ENCODE results near the gene SLFN5.
A peak's percentile ranks its signal among the peaks of the same experiment; 100 is the strongest.
"Not testable (repeated sequence)": the region's sequence is repeated elsewhere in the genome, so short reads cannot be mapped to it uniquely, and the experiment has no call there.

The SLFN5 gene

DNA sequence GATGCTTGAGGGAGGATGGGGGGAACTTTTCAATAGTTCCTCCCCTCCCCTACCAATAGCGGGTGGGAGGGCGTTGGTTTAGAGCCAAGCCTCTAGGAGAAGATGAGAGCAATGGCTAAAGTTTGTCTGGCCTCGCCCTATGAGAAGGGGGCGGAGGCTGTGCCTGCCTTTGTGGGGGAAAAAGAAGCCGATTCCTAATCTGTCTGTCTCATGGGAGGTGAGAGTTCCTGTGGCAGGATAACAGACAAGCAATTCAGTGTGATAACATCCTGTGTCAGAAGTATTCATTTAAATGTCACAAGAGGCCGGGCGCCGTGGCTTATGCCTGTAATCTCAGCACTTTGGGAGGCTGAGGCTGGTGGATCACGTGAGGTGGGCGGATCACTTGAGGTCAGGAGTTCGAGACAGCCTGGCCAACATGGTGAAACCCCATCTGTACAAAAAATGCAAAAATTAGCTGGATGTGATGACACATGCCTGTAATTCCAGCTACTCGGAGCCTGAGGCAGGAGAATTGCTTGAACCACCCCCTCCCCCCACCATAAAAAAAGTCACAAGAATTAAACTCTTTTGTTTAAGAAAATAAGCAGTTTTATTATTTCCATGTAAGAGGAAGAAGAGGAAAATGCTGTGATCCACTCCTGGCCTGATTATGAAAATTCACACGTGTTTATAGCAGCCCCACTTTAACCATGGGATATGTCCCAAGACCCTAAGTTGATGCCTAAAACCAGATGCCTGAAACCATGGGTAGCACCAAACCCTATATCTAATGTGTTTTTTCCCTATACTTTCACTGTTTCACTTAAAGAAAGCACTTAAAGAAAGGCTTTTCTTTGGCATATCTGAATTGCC is 1.7 kb downstream of the SLFN5 start:
- Histone ChIP-seq H3K9ac (ENCODE audit: low read length) (no peak overlapping the region), H3K4me1 (ENCODE audit: control insufficient read depth, insufficient read depth, low read length) (peaks cover 2% of the 10 kb centered on the region), H3K27ac (ENCODE audit: low read depth, low read length) (peak overlapping the region; percentile 88), H3K4me3 (ENCODE audit: low read length) (peak overlapping the region; percentile 73), H3K27me3 (ENCODE audit: control insufficient read depth, insufficient read depth, low read length) (no peaks in the 10 kb centered on the region), H3K36me3 (ENCODE audit: control insufficient read depth, insufficient read depth, low read length) (peaks cover 4% of the 10 kb centered on the region)

DNA sequence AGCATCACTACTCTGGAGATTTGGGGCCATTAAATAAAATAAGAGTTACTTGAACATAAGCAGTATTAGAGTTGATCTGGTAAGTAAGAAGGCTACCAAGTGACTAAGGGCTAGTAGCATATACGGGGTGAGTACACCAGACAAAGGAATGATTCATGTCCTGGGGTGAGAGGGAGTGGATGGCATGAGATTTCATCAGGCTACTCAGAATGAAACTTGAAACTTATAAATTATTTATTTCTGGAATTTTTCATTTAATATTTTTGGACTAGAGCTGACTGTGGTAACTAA is 2.3 kb downstream of the SLFN5 start:
- Histone ChIP-seq H3K4me3 (ENCODE audit: low read length) (no peak overlapping the region), H3K4me1 (ENCODE audit: control insufficient read depth, insufficient read depth, low read length) (peaks cover 2% of the 10 kb centered on the region), H3K9ac (ENCODE audit: low read length) (no peak overlapping the region), H3K27me3 (ENCODE audit: control insufficient read depth, insufficient read depth, low read length) (no peaks in the 10 kb centered on the region), H3K27ac (ENCODE audit: low read depth, low read length) (peak overlapping the region; percentile 88), H3K36me3 (ENCODE audit: control insufficient read depth, insufficient read depth, low read length) (peaks cover 4% of the 10 kb centered on the region)

DNA sequence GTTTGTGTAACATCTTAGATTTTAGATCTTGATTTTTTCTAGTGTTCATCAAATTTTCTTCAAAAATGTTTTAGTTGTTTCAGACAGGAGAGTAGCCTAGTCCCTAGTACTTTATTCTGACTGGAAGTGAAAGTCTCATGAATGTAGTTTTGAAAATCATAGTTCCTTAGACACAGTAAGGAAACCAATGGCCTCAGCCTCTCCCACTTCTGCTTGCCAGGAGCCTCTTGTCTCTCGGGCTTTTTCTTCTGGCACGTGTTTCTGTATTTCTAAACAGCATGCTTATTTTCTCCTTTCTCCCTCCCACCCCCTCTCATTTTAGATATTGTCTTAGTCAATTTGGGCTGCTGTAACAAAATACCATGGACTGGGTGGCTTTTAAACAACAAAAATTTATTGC is 9.8 kb downstream of the SLFN5 start:
- H3K27ac ChIP-seq (ENCODE audit: low read depth, low read length), result no peak overlapping the region
- H3K4me1 ChIP-seq (ENCODE audit: control insufficient read depth, insufficient read depth, low read length), result peaks cover 11% of the 10 kb centered on the region
- no peaks in the 10 kb centered on the region for H3K27me3 ChIP-seq (ENCODE audit: control insufficient read depth, insufficient read depth, low read length)
- H3K36me3 ChIP-seq (ENCODE audit: control insufficient read depth, insufficient read depth, low read length), result peaks cover 4% of the 10 kb centered on the region
- H3K4me3 ChIP-seq (ENCODE audit: low read length), result no peak overlapping the region
- H3K9ac ChIP-seq (ENCODE audit: low read length), result no peak overlapping the region

DNA sequence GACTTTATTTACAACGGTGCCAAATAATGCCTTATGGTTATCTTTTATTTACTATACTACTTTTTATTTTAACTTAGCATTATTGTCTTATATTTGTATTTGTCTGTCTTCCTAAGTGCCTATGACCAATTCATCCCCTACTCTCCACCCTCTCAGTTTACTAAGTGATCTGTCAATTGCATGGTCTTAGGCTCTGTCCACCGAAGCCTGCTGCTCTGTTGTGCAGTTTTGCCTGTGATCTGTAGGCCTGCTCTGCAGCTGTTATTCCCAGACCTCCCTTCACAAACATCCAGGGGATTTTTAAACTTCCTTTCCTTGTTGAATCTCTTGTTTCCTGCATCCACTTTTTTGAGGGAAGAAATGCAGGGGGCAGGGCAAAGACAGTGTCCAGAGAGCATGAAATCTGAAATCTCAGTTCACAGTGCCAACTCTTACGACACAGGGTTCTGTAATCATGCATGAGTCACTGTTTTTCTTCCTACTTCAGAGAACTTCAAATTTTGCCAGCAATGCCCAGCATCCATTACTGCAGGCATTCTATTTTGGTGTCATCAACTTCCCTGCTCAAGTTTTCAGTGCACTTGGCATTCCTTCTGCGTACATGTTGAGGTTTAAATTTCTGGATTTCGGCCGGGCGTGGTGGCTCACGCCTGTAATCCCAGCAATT is 11.4 kb downstream of the SLFN5 start:
- Histone ChIP-seq H3K9ac (ENCODE audit: low read length) (no peak overlapping the region), H3K4me1 (ENCODE audit: control insufficient read depth, insufficient read depth, low read length) (peaks cover 23% of the 10 kb centered on the region), H3K4me3 (ENCODE audit: low read length) (no peak overlapping the region), H3K27me3 (ENCODE audit: control insufficient read depth, insufficient read depth, low read length) (no peaks in the 10 kb centered on the region), H3K36me3 (ENCODE audit: control insufficient read depth, insufficient read depth, low read length) (no peaks in the 10 kb centered on the region), H3K27ac (ENCODE audit: low read depth, low read length) (peak overlapping the region; percentile 66)

DNA sequence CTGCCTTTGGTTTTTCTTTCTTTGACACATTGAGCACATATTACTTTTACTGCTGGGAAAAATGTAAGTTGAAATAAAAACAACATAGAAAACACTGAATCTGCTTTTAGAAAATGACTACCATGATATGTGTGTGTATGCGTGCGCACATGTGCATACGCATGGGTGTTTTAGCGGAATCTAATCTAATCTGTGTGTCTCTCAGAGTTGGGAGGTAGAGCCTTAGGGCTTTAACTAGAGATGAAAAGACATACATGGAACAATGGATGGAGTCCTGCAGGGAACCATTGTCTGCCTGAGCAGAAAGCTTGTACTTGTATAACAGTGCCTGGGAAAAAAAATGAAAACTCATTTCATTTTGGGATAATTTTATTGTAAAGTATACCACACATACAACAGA is 12.4 kb downstream of the SLFN5 start:
- H3K9ac ChIP-seq (ENCODE audit: low read length), result no peak overlapping the region
- H3K36me3 ChIP-seq (ENCODE audit: control insufficient read depth, insufficient read depth, low read length), result no peaks in the 10 kb centered on the region
- no peak overlapping the region for H3K27ac ChIP-seq (ENCODE audit: low read depth, low read length)
- H3K27me3 ChIP-seq (ENCODE audit: control insufficient read depth, insufficient read depth, low read length), result no peaks in the 10 kb centered on the region
- H3K4me1 ChIP-seq (ENCODE audit: control insufficient read depth, insufficient read depth, low read length), result peaks cover 23% of the 10 kb centered on the region
- H3K4me3 ChIP-seq (ENCODE audit: low read length), result no peak overlapping the region

DNA sequence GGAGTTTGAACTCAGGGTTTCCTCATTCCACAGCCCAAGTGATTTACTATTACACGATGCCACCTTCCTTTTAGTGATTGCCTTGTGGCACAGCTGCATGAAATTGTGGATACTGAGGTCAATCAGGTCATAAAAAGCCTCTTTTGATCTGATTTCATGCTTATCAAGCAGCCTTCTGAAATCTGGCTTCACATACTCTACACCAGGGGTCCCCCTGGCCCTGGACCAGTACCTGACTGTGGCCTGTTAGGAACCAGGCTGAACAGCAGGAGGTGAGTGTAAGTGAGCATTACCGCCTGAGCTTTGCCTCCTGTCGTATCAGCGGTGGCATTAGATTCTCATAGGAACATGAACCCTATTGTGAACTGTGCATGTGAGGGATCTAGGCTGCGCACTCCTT is 13.8 kb downstream of the SLFN5 start:
- Histone ChIP-seq H3K4me1 (ENCODE audit: control insufficient read depth, insufficient read depth, low read length) (peaks cover 23% of the 10 kb centered on the region), H3K4me3 (ENCODE audit: low read length) (no peak overlapping the region), H3K27me3 (ENCODE audit: control insufficient read depth, insufficient read depth, low read length) (no peaks in the 10 kb centered on the region), H3K9ac (ENCODE audit: low read length) (no peak overlapping the region), H3K27ac (ENCODE audit: low read depth, low read length) (peak overlapping the region; percentile 0), H3K36me3 (ENCODE audit: control insufficient read depth, insufficient read depth, low read length) (no peaks in the 10 kb centered on the region)

DNA sequence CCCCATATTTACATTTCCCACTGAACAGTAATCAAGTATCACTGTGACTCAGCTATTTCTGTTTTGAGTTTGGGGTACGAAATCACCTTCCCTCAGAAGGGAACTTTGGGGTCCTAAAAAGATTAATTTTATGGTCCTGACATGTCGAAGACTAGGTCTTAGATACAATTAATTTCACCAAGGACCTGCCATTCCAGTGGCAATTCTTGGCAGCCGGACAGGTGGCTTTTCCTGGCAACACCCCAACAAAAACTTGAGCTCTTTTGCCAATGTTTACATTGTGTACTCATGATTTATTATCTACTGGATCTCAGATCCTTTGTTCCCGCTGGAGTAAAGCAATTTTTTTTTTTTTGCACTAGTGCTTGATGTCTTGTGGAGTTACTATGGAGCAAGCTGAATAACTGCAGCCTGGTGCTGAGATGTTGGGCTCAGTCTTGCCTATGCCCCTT is 14.4 kb downstream of the SLFN5 start:
- H3K36me3 ChIP-seq (ENCODE audit: control insufficient read depth, insufficient read depth, low read length), result no peaks in the 10 kb centered on the region
- H3K4me3 ChIP-seq (ENCODE audit: low read length), result no peak overlapping the region
- no peak overlapping the region for H3K9ac ChIP-seq (ENCODE audit: low read length)
- peak overlapping the region; percentile 27 for H3K27ac ChIP-seq (ENCODE audit: low read depth, low read length)
- peaks cover 23% of the 10 kb centered on the region for H3K4me1 ChIP-seq (ENCODE audit: control insufficient read depth, insufficient read depth, low read length)
- no peaks in the 10 kb centered on the region for H3K27me3 ChIP-seq (ENCODE audit: control insufficient read depth, insufficient read depth, low read length)

DNA sequence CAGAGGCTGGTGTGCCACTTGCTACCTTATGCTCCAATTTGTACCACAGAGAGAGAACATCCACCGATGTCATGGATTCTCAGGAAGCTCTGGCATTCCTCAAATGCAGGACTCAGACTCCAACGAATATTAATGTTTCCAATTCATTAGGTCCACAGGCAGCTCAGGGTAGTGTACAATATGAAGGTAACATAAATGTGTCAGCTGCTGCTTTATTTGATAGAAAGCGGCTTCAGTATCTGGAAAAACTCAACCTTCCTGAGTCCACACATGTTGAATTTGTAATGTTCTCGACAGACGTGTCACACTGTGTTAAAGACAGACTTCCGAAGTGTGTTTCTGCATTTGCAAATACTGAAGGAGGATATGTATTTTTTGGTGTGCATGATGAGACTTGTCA is 16.1 kb downstream of the SLFN5 start:
- Histone ChIP-seq H3K36me3 (ENCODE audit: control insufficient read depth, insufficient read depth, low read length) (peaks cover under 1% of the 10 kb centered on the region), H3K4me3 (ENCODE audit: low read length) (no peak overlapping the region), H3K4me1 (ENCODE audit: control insufficient read depth, insufficient read depth, low read length) (peaks cover 20% of the 10 kb centered on the region), H3K27me3 (ENCODE audit: control insufficient read depth, insufficient read depth, low read length) (no peaks in the 10 kb centered on the region), H3K9ac (ENCODE audit: low read length) (no peak overlapping the region), H3K27ac (ENCODE audit: low read depth, low read length) (no peak overlapping the region)

DNA sequence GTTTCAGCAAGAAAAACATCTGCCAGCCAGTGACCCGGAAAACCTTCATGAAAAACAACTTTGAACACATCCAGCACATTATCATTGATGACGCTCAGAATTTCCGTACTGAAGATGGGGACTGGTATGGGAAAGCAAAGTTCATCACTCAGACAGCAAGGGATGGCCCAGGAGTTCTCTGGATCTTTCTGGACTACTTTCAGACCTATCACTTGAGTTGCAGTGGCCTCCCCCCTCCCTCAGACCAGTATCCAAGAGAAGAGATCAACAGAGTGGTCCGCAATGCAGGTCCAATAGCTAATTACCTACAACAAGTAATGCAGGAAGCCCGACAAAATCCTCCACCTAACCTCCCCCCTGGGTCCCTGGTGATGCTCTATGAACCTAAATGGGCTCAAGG is 22.2 kb downstream of the SLFN5 start:
- no peak overlapping the region for H3K9ac ChIP-seq (ENCODE audit: low read length)
- no peak overlapping the region for H3K4me3 ChIP-seq (ENCODE audit: low read length)
- H3K27me3 ChIP-seq (ENCODE audit: control insufficient read depth, insufficient read depth, low read length), result no peaks in the 10 kb centered on the region
- H3K4me1 ChIP-seq (ENCODE audit: control insufficient read depth, insufficient read depth, low read length), result no peaks in the 10 kb centered on the region
- H3K27ac ChIP-seq (ENCODE audit: low read depth, low read length), result no peak overlapping the region
- peaks cover 16% of the 10 kb centered on the region for H3K36me3 ChIP-seq (ENCODE audit: control insufficient read depth, insufficient read depth, low read length)

DNA sequence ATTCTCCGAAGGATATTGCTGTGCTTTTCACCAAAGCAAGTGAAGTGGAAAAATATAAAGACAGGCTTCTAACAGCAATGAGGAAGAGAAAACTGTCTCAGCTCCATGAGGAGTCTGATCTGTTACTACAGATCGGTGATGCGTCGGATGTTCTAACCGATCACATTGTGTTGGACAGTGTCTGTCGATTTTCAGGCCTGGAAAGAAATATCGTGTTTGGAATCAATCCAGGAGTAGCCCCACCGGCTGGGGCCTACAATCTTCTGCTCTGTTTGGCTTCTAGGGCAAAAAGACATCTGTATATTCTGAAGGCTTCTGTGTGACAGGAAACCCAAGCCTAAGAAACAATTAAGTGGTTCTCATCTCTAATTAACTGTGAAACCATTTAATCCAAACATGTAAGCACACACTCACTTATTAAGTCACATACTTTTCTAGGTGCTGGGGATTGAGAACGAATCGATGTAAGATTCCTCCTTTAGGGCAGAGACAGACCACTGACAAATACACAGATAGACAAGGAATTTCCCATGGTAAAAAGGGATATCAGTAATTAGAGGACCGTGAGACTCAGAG is 22.8 kb downstream of the SLFN5 start:
- Histone ChIP-seq H3K36me3 (ENCODE audit: control insufficient read depth, insufficient read depth, low read length) (peaks cover 16% of the 10 kb centered on the region), H3K4me3 (ENCODE audit: low read length) (no peak overlapping the region), H3K27me3 (ENCODE audit: control insufficient read depth, insufficient read depth, low read length) (no peaks in the 10 kb centered on the region), H3K27ac (ENCODE audit: low read depth, low read length) (no peak overlapping the region), H3K4me1 (ENCODE audit: control insufficient read depth, insufficient read depth, low read length) (no peaks in the 10 kb centered on the region), H3K9ac (ENCODE audit: low read length) (no peak overlapping the region)

DNA sequence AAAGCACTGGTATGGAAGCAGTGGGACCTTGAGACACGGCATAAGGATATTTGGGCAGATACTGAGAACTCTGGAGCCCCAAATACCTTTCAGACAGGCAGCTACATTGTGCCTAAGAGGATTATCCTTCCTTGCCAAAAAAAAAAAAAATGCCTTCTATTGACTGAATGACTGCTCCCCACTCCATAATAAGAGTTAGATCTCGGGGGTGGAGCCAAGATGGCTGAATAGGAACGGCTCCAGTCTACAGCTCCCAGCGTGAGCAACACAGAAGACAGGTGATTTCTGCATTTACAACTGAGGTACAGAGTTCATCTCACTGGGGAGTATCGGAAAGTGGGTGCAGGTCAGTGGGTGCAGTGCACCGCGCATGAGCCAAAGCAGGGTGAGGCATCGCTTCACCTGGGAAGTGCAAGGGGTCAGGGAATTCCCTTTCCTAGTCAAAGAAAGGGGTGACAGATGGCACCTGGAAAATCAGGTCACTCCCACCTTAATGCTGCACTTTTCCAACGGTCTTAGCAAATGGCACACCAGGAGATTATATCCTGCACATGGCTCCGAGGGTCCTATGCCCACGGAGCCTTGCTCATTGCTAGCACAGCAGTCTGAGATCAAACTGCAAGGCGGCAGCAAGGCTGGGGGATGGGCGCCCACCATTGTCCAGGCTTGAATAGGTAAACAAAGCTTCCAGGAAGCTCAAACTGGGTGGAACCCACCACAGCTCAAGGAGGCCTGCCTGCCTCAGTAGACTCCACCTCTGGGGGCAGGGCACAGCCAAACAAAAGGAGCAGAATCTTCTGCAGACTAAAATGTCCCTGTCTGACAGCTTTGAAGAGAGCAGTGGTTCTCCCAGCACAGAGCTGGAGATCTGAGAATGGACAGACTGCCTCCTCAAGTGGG is 31.5 kb downstream of the SLFN5 start:
- H3K4me3 ChIP-seq (ENCODE audit: low read length); H3K27ac ChIP-seq (ENCODE audit: low read depth, low read length); H3K4me1 ChIP-seq (ENCODE audit: control insufficient read depth, insufficient read depth, low read length); H3K9ac ChIP-seq (ENCODE audit: low read length); H3K36me3 ChIP-seq (ENCODE audit: control insufficient read depth, insufficient read depth, low read length); H3K27me3 ChIP-seq (ENCODE audit: control insufficient read depth, insufficient read depth, low read length): not testable (repeated sequence)

DNA sequence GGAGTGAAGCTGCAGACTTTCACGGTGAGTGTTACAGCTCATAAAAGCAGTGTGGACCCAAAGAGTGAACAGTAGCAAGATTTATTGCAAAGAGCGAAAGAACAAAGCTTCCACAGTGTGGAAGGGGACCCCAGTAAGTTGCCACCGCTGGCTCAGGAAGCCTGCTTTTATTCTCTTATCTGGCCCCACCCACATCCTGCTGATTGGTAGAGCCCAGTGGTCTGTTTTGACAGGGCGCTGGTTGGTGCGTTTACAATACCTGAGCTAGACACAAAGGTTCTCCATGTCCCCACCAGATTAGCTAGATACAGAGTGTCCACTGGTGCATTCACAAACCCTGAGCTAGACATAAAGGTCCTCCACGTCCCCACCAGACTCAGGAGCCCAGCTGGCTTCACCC is 35.6 kb downstream of the SLFN5 start:
- H3K36me3 ChIP-seq (ENCODE audit: control insufficient read depth, insufficient read depth, low read length); H3K27me3 ChIP-seq (ENCODE audit: control insufficient read depth, insufficient read depth, low read length); H3K9ac ChIP-seq (ENCODE audit: low read length); H3K4me1 ChIP-seq (ENCODE audit: control insufficient read depth, insufficient read depth, low read length); H3K27ac ChIP-seq (ENCODE audit: low read depth, low read length); H3K4me3 ChIP-seq (ENCODE audit: low read length): not testable (repeated sequence)
